GM12872 (cell line): ENCODE measurements around the gene PLCG2.
A peak's percentile ranks its signal among the peaks of the same experiment; 100 is the strongest.

Source experiments
- CTCF ChIP-seq: IDR thresholded peaks from 3 replicates; pipeline ENCODE4 v1.5.1; 2011; ENCODE audit warnings: low read depth, mild to moderate bottlenecking, low read length, moderate library complexity; ENCODE audit not compliant: insufficient read depth

The PLCG2 gene

GRCh38 chr16:81843243-81843582, 64.1 kb downstream of the PLCG2 start:
- no peak for TF ChIP-seq CTCF

- TF ChIP-seq CTCF, result no peak
Measured at GRCh38 chr16:81843683-81844082, 64.6 kb downstream of the PLCG2 start.

GRCh38 chr16:81846105-81846504, 67.0 kb downstream of the PLCG2 start:
- no peak for TF ChIP-seq CTCF

- no peak for TF ChIP-seq CTCF
Measured at GRCh38 chr16:81848306-81848853, 69.3 kb downstream of the PLCG2 start.

GRCh38 chr16:81850197-81850944, 71.3 kb downstream of the PLCG2 start:
- no peak for TF ChIP-seq CTCF

GRCh38 chr16:81852347-81852746, 73.3 kb downstream of the PLCG2 start:
- no peak for TF ChIP-seq CTCF

GRCh38 chr16:81855552-81856153, 76.6 kb downstream of the PLCG2 start:
- 0 out of 3 replicates have a peak, but pooled peaks have one; percentile 28 for TF ChIP-seq CTCF
